Heart left ventricle (tissue), 16 donors: ENCODE measurements around the gene LCN9. TPM values are rescaled to one million over a fixed set of nuclear protein-coding genes. Genes with fewer than 3 reads are reported as not detected.

Source experiments
- ATAC-seq, 4 donors: fragments of 200-7000 bp; cut with Tn5 transposase; one replicate each; pipeline ENCODE4 v1.9.1; 2020 to 2022; ENCODE audit warnings: moderate library complexity in 4 of 4, mild to moderate bottlenecking in 3 of 4, moderate number of reproducible peaks in 1 of 4
- DNase-seq, 5 donors: peaks; one replicate each; pipeline ENCODE4 v3.0.0-alpha.2; 2020
- H3K27ac ChIP-seq, 12 donors: fragments of 200-600 bp; sonication (generic) in 4 of 12; one replicate each; pipeline versions ENCODE4 v1.5.0 to v1.8.0; 2016 to 2022; ENCODE audit warnings: mild to moderate bottlenecking in 2 of 12
- H3K27me3 ChIP-seq, 9 donors: fragments of 200-600 bp; sonication (generic) in 2 of 9; one replicate each; pipeline versions ENCODE4 v1.5.1 to v1.8.0; 2016 to 2022; ENCODE audit warnings: mild to moderate bottlenecking in 3 of 9
- H3K36me3 ChIP-seq, 9 donors: fragments of 200-600 bp; sonication (generic) in 2 of 9; one replicate each; pipeline versions ENCODE4 v1.5.0 to v1.8.0; 2018 to 2022; ENCODE audit warnings: mild to moderate bottlenecking in 2 of 9
- H3K4me1 ChIP-seq, 12 donors: fragments of 200-600 bp; sonication (generic) in 4 of 12; one replicate each; pipeline versions ENCODE4 v1.5.0 to v1.8.0; 2016 to 2022; ENCODE audit warnings: mild to moderate bottlenecking in 3 of 12
- H3K4me3 ChIP-seq, 12 donors: fragments of 200-600 bp; sonication (generic) in 4 of 12; one replicate each; pipeline versions ENCODE4 v1.5.0 to v1.8.0; 2017 to 2022; ENCODE audit warnings: mild to moderate bottlenecking in 9 of 12, moderate library complexity in 4 of 12
- H3K9me3 ChIP-seq, 12 donors: fragments of 200-600 bp; sonication (generic) in 4 of 12; one replicate each; pipeline versions ENCODE4 v1.5.0 to v1.8.0; 2016 to 2022; ENCODE audit warnings: mild to moderate bottlenecking in 1 of 12
- CTCF ChIP-seq, 12 donors: fragments of 200-600 bp; sonication (generic) in 4 of 12; IDR thresholded peaks; one replicate each; pipeline versions ENCODE4 v1.5.0 to v1.8.0; 2018 to 2022; ENCODE audit warnings: antibody characterized with exemption in 12 of 12, mild to moderate bottlenecking in 5 of 12
- POLR2A ChIP-seq, 2 donors: fragments of 450-650 bp; IDR thresholded peaks; one replicate each; pipeline ENCODE4 v1.6.1; 2017; ENCODE audit warnings: antibody characterized with exemption in 2 of 2, mild to moderate bottlenecking in 2 of 2, moderate library complexity in 2 of 2
- WGBS, 4 donors: extraction: QIAGEN DNeasy Blood & Tissue Kit in 2 of 4; methylation state at CpG; one replicate each; pipeline versions ENCODE4 v1.1.5 to v1.1.7; 2013 to 2018; 5-methylcytosine and 5-hydroxymethylcytosine counted together
- intact Hi-C, 10 donors: fragments of 100-400 bp; cut with DNase I; formaldehyde crosslinking; loops; one replicate each; pipeline versions ENCODE4 v1.11.1 to v1.14.2; 2022
- polyA plus RNA-seq, 2 donors: library from polyadenylated mRNA; stranded (reverse); fragments of 200-250 nt; gene quantifications; one replicate each; pipeline ENCODE4 v1.2.3, GENCODE V29; 2013
- total RNA-seq, 9 donors: library from RNA; depleted of rRNA in 2 of 9; stranded (reverse); fragments of >200 nt in 2 of 9; fragmentation: NEBNext Ultra II Directional in 3 of 9; extraction: Animal tissue kit (Norgen Biotek cat#: 25700) in 3 of 9; gene quantifications; one replicate each; pipeline versions ENCODE4 v1.1.0 to v1.2.4, GENCODE V29; 2016 to 2023
- donor health status: ischemic (EF 13 %, LVEDD 7.1; RV severe dilation, severe dysfunction).
- donor health status: healthy with polysubstance abuse.
- donor health status: DM: no; HTN: yes; CAD: no.
- donor health status: DM: no; HTN: no; CAD: no.
- donor health status: ischemic (EF 25% LVEDD 6.9; RV normal size, moderate dysfunction).
- donor health status: ischemic (EF 25% LVEDD 5.7; RV mildly dilated, moderate dysfunction).
- donor health status: healthy.
- donor health status: DM: yes; HTN: yes; CAD: no.
- donor health status: ischemic (EF 35%, LVEDD 5.7; RV mildly dilated, moderate dysfunction).
- donor health status: nonischemic (EF 11% LVEDD 7.7; RV severe dilation, severe dysfunction).
- donor health status: DM: yes; HTN: yes; CAD: no.
- donor health status: PGD.
- donor health status: ischemic (EF 29% LVEDD 5.4; RV normal size, mild dysfunction).
- donor health status: nonischemic (EF 23%, LVEDD 6.1; RV moderate dilation, normal function).

LCN9 gene
- total and polyA plus RNA-seq, 11 donors = not detected

DNA sequence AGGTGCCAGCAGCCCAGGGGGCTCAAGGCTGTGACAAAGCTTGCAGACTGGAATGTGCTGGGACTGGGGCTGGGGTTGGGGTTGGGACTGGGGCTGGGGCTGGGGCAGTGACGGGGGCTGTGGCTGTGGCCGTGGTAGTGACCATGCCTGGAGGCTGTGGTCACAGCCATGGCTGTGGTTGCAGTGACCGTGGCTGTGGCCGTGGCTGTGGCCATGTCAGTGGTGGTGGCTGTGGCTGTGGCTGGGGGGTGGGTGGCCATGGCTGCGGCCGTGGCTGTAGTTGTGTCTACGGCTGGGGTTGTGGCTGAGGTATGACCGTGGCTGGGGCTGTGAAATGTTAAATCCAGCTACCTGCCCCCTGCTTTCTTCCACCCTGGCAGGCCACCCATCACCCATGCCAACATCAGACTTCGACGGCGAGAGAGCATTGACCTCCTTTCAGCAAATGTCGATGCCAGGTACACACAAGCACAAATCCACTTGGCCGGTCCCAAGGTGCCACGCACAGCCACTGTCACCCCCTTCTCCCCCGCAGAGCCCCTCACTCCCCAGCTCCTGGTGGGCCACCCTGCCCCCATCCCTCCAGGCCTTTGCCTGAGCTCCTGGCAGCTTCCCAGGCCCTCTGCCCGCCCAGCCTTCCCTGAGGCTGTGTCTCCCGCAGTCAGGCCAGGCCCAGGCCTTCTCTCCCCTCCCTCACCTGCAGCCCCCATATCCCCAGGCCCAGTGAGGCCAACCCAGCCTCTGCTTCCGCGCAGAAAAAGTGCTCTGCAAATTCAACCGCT is 15.3 kb downstream of the LCN9 start:
- Histone ChIP-seq H3K4me1 (no peaks in the 10 kb centered on the region), H3K36me3 (no peaks in the 10 kb centered on the region), H3K27ac (no peak overlapping the region), H3K9me3 (no peaks in the 10 kb centered on the region), H3K4me3 (no peak overlapping the region), H3K27me3 (peaks cover 0 to 13% (median 0%) of the 10 kb centered on the region in 9 donors)
- WGBS, 4 donors = 87 to 91% (median 91%) methylated on average over 15 to 20 of the region's 20 CpGs
- TF ChIP-seq CTCF (IDR thresholded peaks at IDR 0.05) (no peak), POLR2A (IDR thresholded peaks at IDR 0.05) (no peak)
- no peak for ATAC-seq
- DNase-seq = no peak
- intact Hi-C loops = no loop called here

DNA sequence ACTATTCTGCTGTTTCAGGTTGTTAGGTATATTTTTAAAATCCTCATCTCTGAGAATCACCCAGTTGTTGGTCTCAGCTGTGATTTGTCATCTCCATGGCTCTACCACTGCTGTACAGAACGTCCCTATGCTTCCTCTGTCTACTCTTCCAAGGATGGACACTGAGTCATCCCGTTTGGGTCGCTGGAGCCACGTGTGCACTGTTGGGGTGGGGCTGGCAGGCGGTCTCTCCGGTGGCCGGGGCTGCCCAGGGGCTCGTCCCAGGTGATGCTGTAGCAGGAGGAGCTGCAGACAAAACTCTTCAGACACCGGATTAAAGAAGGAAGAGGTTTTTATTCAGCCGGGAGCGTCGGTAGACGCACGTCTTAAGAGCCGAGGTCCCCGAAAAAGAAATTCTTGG is 16.9 kb downstream of the LCN9 start:
- intact Hi-C loops = no loop called here
- Histone ChIP-seq H3K27ac (no peak overlapping the region), H3K4me1 (no peaks in the 10 kb centered on the region), H3K9me3 (no peaks in the 10 kb centered on the region), H3K27me3 (peaks cover 0 to 28% (median 0%) of the 10 kb centered on the region in 9 donors), H3K4me3 (no peak overlapping the region), H3K36me3 (no peaks in the 10 kb centered on the region)
- no peak for ATAC-seq
- TF ChIP-seq POLR2A (IDR thresholded peaks at IDR 0.05) (no peak), CTCF (IDR thresholded peaks at IDR 0.05) (no peak)
- WGBS, 4 donors = 66 to 74% (median 72%) methylated on average over 16 of the region's 16 CpGs
- DNase-seq = no peak

DNA sequence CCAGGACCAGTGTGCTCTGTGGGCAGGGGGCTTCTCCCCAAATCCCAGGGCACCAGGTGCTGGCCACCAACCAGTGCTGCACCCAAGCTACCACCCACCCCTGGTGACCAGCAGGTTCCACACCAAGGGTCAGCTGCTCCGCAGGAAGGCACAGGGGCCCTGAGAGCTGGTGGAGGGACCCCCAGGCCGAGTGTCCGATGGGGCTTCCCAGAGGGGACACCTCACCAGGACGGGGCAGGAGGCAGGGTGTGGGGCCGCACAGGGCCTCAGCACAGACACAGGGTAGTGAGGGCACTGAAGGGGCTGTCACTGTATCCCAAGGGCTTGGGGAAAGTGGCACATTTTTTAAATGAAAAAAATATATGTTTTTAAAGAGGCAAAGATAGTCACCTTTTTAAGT is 18.1 kb downstream of the LCN9 start:
- no peak for ATAC-seq
- DNase-seq = no peak
- intact Hi-C loops = no loop called here
- 75 to 87% (median 83%) methylated on average over 4 to 5 of the region's 5 CpGs for WGBS, 4 donors
- TF ChIP-seq POLR2A (IDR thresholded peaks at IDR 0.05) (no peak), CTCF (IDR thresholded peaks at IDR 0.05) (no peak)
- Histone ChIP-seq H3K36me3 (no peaks in the 10 kb centered on the region), H3K27ac (no peak overlapping the region), H3K4me3 (no peak overlapping the region), H3K27me3 (peaks cover 0 to 31% (median 0%) of the 10 kb centered on the region in 9 donors), H3K4me1 (no peaks in the 10 kb centered on the region), H3K9me3 (no peaks in the 10 kb centered on the region)

GRCh38 chr9:135683401-135684034 is 20.4 kb downstream of the LCN9 start:
- H3K27me3 ChIP-seq = peaks cover 0 to 31% (median 3%) of the 10 kb centered on the region in 9 donors
- no peak for ATAC-seq

More at GRCh38 chr9:135683401-135684034, 20.4 kb downstream of the LCN9 start:
- no peak overlapping the region for H3K27ac ChIP-seq
- no peaks in the 10 kb centered on the region for H3K9me3 ChIP-seq
- no peak for TF ChIP-seq POLR2A (IDR thresholded peaks at IDR 0.05)
- no peak for TF ChIP-seq CTCF (IDR thresholded peaks at IDR 0.05)
- no peaks in the 10 kb centered on the region for H3K36me3 ChIP-seq
- WGBS, 4 donors = 67 to 70% (median 69%) methylated on average over 12 to 15 of the region's 15 CpGs
- intact Hi-C loops = no loop called here
- no peak for DNase-seq
- no peak overlapping the region for H3K4me3 ChIP-seq
- no peaks in the 10 kb centered on the region for H3K4me1 ChIP-seq
